Astrocyte (in vitro differentiated cells and primary cell): ENCODE measurements around the gene TLL1.

Source experiments
- CTCF ChIP-seq: IDR thresholded peaks from 2 replicates; pipeline ENCODE4 v1.5.1; 2011; ENCODE audit warnings: low read depth, mild to moderate bottlenecking, inconsistent platforms, low read length, moderate library complexity; ENCODE audit not compliant: insufficient read depth
- EZH2 ChIP-seq: IDR thresholded peaks from 2 replicates; pipeline ENCODE4 v1.6.1; 2012; ENCODE audit warnings: mild to moderate bottlenecking, low read length, inconsistent platforms; ENCODE audit not compliant: insufficient read depth

- TF ChIP-seq CTCF (no peak), EZH2 (no peak)
Observed at GRCh38 chr4:166078955-166079354, 205.9 kb downstream of the TLL1 start.
